Uterus (tissue), 2 donors: ENCODE measurements around the gene MSH2.

ENCODE experiments used
- CTCF ChIP-seq, 4 experiments: fragments of 200-600 bp in 2 of 4; fragments of 450-650 bp in 2 of 4; sonication (generic) in 2 of 4; IDR thresholded peaks; one replicate each; pipeline ENCODE4 v1.5.1; 2016 to 2019; ENCODE audit warnings: antibody characterized with exemption in 4 of 4, mild to moderate bottlenecking in 2 of 4, moderate library complexity in 1 of 4
- POLR2A ChIP-seq, 2 donors: fragments of 450-650 bp; IDR thresholded peaks; one replicate each; pipeline ENCODE4 v1.6.1; 2016; ENCODE audit warnings: antibody characterized with exemption in 2 of 2, mild to moderate bottlenecking in 1 of 2, moderate library complexity in 1 of 2

DNA sequence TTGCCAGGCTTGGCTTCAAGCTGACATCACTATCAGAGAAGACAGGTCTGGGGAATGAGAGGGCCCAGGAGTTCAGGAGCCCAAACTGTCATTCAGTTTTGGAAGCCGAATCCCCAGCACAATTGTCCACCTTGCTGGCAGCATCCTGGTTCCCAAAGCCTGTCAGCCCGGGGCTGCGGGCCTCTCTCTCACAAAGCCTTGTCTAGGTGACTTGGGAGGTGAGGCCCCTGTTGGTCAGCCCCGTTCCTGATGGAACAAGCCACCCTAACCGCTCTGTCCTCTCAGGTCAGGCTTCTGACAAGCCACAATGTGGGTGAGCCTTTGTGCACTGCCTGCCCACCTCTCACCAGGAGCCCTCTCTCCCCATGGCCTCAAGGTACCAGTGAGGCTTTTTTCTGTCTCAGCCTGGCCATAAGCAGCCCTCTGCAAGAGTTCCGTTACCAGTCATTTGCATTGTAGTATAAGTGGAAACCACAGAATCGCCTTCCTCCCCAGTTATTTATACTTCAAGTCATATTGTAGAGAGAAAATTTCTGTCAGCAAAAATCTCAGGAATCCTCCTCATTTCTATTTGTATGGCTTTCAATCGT, 100.6 kb downstream of the MSH2 start:
- TF ChIP-seq POLR2A (IDR thresholded peaks at IDR 0.05) (no peak), CTCF (IDR thresholded peaks at IDR 0.05) (no peak)
